IMR-90 (cell line): ENCODE results near the gene DRC7.

Experiments
- CTCF ChIP-seq: conservative IDR thresholded peaks from 2 replicates; pipeline ENCODE4 v1.5.1; 2012; ENCODE audit warnings: mild to moderate bottlenecking, low read depth, low read length, improper control_type of control experiment
- TF ChIP-seq, protein P1 (sequence below): fragments of 150-350 bp; IDR thresholded peaks from 2 replicates; pipeline ENCODE4 v1.6.1; 2017; ENCODE audit warnings: mild to moderate bottlenecking, antibody characterized with exemption, low read length, low read depth

GRCh38 chr16:57668630-57669475 is 25.8 kb upstream of the DRC7 start:
- TF ChIP-seq CTCF: no peak
- TF ChIP-seq, protein P1, sequence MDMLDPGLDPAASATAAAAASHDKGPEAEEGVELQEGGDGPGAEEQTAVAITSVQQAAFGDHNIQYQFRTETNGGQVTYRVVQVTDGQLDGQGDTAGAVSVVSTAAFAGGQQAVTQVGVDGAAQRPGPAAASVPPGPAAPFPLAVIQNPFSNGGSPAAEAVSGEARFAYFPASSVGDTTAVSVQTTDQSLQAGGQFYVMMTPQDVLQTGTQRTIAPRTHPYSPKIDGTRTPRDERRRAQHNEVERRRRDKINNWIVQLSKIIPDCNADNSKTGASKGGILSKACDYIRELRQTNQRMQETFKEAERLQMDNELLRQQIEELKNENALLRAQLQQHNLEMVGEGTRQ: no peak
